A673 (cell line): ENCODE data around the gene CIAO2A.

Experiments
- EZH2 ChIP-seq: fragments of 200-600 bp; sonication (generic); IDR thresholded peaks from 2 replicates; pipeline ENCODE4 v1.6.1; 2017; ENCODE audit warnings: borderline replicate concordance, low read depth, mild to moderate bottlenecking, mixed read lengths, antibody characterized with exemption, low read length; ENCODE audit not compliant: poor library complexity, severe bottlenecking
- TF ChIP-seq, protein P1 (sequence below): fragments of 300-800, 200-600 bp; sonication (generic); conservative IDR thresholded peaks from 2 replicates; pipeline ENCODE4 v1.5.1; 2017; ENCODE audit warnings: low read depth, mild to moderate bottlenecking, antibody characterized with exemption, low read length, moderate library complexity, mixed read lengths

DNA sequence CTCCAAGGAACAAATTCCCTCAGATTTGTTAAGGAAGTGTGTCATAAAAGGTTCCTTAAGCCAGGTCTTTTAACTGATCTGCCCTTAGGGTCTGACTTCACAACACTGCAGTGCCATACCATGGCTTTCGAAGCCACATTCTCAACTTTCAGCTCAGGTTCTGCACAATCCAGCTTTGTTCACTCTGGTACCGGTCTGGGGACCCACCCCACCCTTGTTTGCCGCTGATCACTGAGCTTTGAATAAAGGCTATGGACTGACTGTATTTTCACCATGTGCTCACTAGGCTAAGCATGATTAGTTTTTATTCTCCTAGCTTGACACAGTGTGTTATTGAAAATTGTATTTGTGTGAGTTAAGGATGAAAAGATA lies 18.0 kb upstream of the CIAO2A start:
- TF ChIP-seq, protein P1, sequence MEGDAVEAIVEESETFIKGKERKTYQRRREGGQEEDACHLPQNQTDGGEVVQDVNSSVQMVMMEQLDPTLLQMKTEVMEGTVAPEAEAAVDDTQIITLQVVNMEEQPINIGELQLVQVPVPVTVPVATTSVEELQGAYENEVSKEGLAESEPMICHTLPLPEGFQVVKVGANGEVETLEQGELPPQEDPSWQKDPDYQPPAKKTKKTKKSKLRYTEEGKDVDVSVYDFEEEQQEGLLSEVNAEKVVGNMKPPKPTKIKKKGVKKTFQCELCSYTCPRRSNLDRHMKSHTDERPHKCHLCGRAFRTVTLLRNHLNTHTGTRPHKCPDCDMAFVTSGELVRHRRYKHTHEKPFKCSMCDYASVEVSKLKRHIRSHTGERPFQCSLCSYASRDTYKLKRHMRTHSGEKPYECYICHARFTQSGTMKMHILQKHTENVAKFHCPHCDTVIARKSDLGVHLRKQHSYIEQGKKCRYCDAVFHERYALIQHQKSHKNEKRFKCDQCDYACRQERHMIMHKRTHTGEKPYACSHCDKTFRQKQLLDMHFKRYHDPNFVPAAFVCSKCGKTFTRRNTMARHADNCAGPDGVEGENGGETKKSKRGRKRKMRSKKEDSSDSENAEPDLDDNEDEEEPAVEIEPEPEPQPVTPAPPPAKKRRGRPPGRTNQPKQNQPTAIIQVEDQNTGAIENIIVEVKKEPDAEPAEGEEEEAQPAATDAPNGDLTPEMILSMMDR: no peak
- no peak for TF ChIP-seq EZH2
